Loucy (cell line): ENCODE data around the gene STC2.
A peak's percentile ranks its signal among the peaks of the same experiment; 100 is the strongest.

Experiments used
- H2AFZ ChIP-seq: fragments of 200-600 bp; sonication (generic); 2 replicates; pipeline ENCODE4 v1.6.0; 2016; ENCODE audit warnings: antibody characterized with exemption, mild to moderate bottlenecking, low read length, moderate library complexity
- H3F3A ChIP-seq: fragments of 200-600 bp; 2 replicates; pipeline ENCODE4 v1.6.0; 2016; ENCODE audit warnings: antibody characterized with exemption, low read depth, mild to moderate bottlenecking
- H3K27me3 ChIP-seq: fragments of 200-600 bp; sonication (generic); 2 replicates; pipeline ENCODE4 v1.6.1; 2014; ENCODE audit warnings: low read length, mild to moderate bottlenecking; ENCODE audit not compliant: insufficient read depth, poor library complexity, severe bottlenecking
- H3K36me3 ChIP-seq: fragments of 200-600 bp; sonication (generic); 2 replicates; pipeline ENCODE4 v1.6.1; 2016; ENCODE audit warnings: low read length; ENCODE audit not compliant: insufficient read depth
- H3K4me1 ChIP-seq: fragments of 200-600 bp; sonication (generic); 2 replicates; pipeline ENCODE4 v1.5.1; 2014; ENCODE audit warnings: low read length, mild to moderate bottlenecking; ENCODE audit not compliant: insufficient read depth, poor library complexity, severe bottlenecking
- H3K4me2 ChIP-seq: fragments of 200-600 bp; sonication (generic); 2 replicates; pipeline ENCODE4 v1.6.0; 2014; ENCODE audit warnings: antibody characterized with exemption, low read length, low read depth, mild to moderate bottlenecking; ENCODE audit not compliant: poor library complexity, severe bottlenecking
- H3K4me3 ChIP-seq: fragments of 200-600 bp; sonication (generic); 2 replicates; pipeline ENCODE4 v1.5.1; 2014; ENCODE audit warnings: low read length, mild to moderate bottlenecking, mixed read lengths; ENCODE audit not compliant: poor library complexity, severe bottlenecking
- H3K79me2 ChIP-seq: fragments of 200-600 bp; sonication (generic); 2 replicates; pipeline ENCODE4 v1.6.1; 2014; ENCODE audit warnings: low read length; ENCODE audit not compliant: insufficient read depth
- H3K9ac ChIP-seq: fragments of 200-600 bp; sonication (generic); 2 replicates; pipeline ENCODE4 v1.6.0; 2014; ENCODE audit warnings: mild to moderate bottlenecking, low read depth, low read length, moderate library complexity; ENCODE audit not compliant: poor library complexity, severe bottlenecking
- H3K9me2 ChIP-seq: fragments of 200-600 bp; sonication (generic); replicated peaks from 2 replicates; pipeline ENCODE4 v1.6.1; 2016; ENCODE audit warnings: low read depth, low read length, mixed read lengths
- H3K9me3 ChIP-seq: fragments of 200-600 bp; sonication (generic); 2 replicates; pipeline ENCODE4 v1.6.1; 2014; ENCODE audit warnings: mild to moderate bottlenecking, antibody characterized with exemption, low read length, low read depth; ENCODE audit not compliant: insufficient read depth
- H4K20me1 ChIP-seq: fragments of 200-600 bp; sonication (generic); 2 replicates; pipeline ENCODE4 v1.6.0; 2014; ENCODE audit warnings: antibody characterized with exemption, low read length, mild to moderate bottlenecking; ENCODE audit not compliant: insufficient read depth, poor library complexity, severe bottlenecking
- CTCF ChIP-seq: fragments of 200-600 bp; sonication (generic); conservative IDR thresholded peaks from 2 replicates; pipeline ENCODE4 v1.5.1; 2014; ENCODE audit warnings: mild to moderate bottlenecking, antibody characterized with exemption, low read length
- EZH2phosphoT487 ChIP-seq: fragments of 200-600 bp; IDR thresholded peaks from 2 replicates; pipeline ENCODE4 v1.6.1; 2018; ENCODE audit warnings: antibody characterized with exemption, mild to moderate bottlenecking, moderate library complexity, borderline replicate concordance

STC2 gene

GRCh38 chr5:173293817-173294672 is 34.2 kb downstream of the STC2 start:
- TF ChIP-seq CTCF (peak; percentile 74), EZH2phosphoT487 (no peak)
- H3K27me3 ChIP-seq = no peaks in the 10 kb centered on the region
- peak overlapping the region; percentile 63 for H3K4me2 ChIP-seq
- no peaks in the 10 kb centered on the region for H3K79me2 ChIP-seq
- H3K4me3 ChIP-seq = peak overlapping the region; percentile 27
- no peaks in the 10 kb centered on the region for H3K36me3 ChIP-seq
- H3K4me1 ChIP-seq = no peaks in the 10 kb centered on the region
- H3F3A ChIP-seq = no peaks in the 10 kb centered on the region
- H4K20me1 ChIP-seq = no peaks in the 10 kb centered on the region
- no peaks in the 10 kb centered on the region for H3K9me2 ChIP-seq
- no peaks in the 10 kb centered on the region for H3K9me3 ChIP-seq
- H3K9ac ChIP-seq = no peak overlapping the region
- peak overlapping the region; percentile 79; the same call in 1 of the 2 replicates for H2AFZ ChIP-seq

- Histone ChIP-seq H3K36me3 (no peaks in the 10 kb centered on the region), H3K4me1 (no peaks in the 10 kb centered on the region), H3K9me2 (no peaks in the 10 kb centered on the region), H3K79me2 (no peaks in the 10 kb centered on the region), H2AFZ (no peak overlapping the region), H3F3A (no peaks in the 10 kb centered on the region), H3K9me3 (no peaks in the 10 kb centered on the region), H4K20me1 (no peaks in the 10 kb centered on the region), H3K9ac (no peak overlapping the region), H3K4me2 (no peak overlapping the region), H3K4me3 (no peak overlapping the region), H3K27me3 (no peaks in the 10 kb centered on the region)
- no peak for TF ChIP-seq EZH2phosphoT487
- no peak for TF ChIP-seq CTCF
Observed at GRCh38 chr5:173291722-173292658, 36.2 kb downstream of the STC2 start.

- Histone ChIP-seq H4K20me1 (no peaks in the 10 kb centered on the region), H2AFZ (no peak overlapping the region), H3K9ac (no peak overlapping the region), H3K9me2 (no peaks in the 10 kb centered on the region), H3K4me2 (no peak overlapping the region), H3F3A (no peaks in the 10 kb centered on the region), H3K79me2 (no peaks in the 10 kb centered on the region), H3K36me3 (no peaks in the 10 kb centered on the region), H3K9me3 (no peaks in the 10 kb centered on the region), H3K27me3 (no peaks in the 10 kb centered on the region), H3K4me1 (no peaks in the 10 kb centered on the region), H3K4me3 (no peak overlapping the region)
- TF ChIP-seq EZH2phosphoT487 = no peak
- TF ChIP-seq CTCF = no peak
Observed at GRCh38 chr5:173290477-173291131, 37.6 kb downstream of the STC2 start.
